HuH-7.5 (cell line): ENCODE results near the gene NLRP9.

Source experiments
- DNase-seq: peaks from one replicate; pipeline ENCODE4 v3.0.0; 2011; ENCODE audit warnings: low spot score

Gene NLRP9

GRCh38 chr19:55673465-55673864 is 64.7 kb downstream of the NLRP9 start:
- DNase-seq: no peak

GRCh38 chr19:55672418-55672817 is 65.8 kb downstream of the NLRP9 start:
- no peak for DNase-seq

GRCh38 chr19:55671054-55671378 is 67.2 kb downstream of the NLRP9 start:
- DNase-seq: no peak

- no peak for DNase-seq
Observed at GRCh38 chr19:55670280-55671053, 67.7 kb downstream of the NLRP9 start.

- DNase-seq: no peak
Observed at GRCh38 chr19:55669418-55670279, 68.6 kb downstream of the NLRP9 start.

GRCh38 chr19:55668603-55669348 is 69.4 kb downstream of the NLRP9 start:
- no peak for DNase-seq

- no peak for DNase-seq
Observed at GRCh38 chr19:55667958-55668357, 70.2 kb downstream of the NLRP9 start.

GRCh38 chr19:55667511-55667910 is 70.7 kb downstream of the NLRP9 start:
- no peak for DNase-seq

- DNase-seq: no peak
Observed at GRCh38 chr19:55667006-55667381, 71.2 kb downstream of the NLRP9 start.

GRCh38 chr19:55666343-55667005 is 71.7 kb downstream of the NLRP9 start:
- no peak for DNase-seq

GRCh38 chr19:55663846-55664536 is 74.2 kb downstream of the NLRP9 start:
- no peak for DNase-seq

GRCh38 chr19:55661826-55662225 is 76.4 kb downstream of the NLRP9 start:
- DNase-seq: no peak

GRCh38 chr19:55660991-55661390 is 77.2 kb downstream of the NLRP9 start:
- no peak for DNase-seq

- DNase-seq: no peak
Observed at GRCh38 chr19:55660404-55660803, 77.8 kb downstream of the NLRP9 start.

- DNase-seq: no peak
Observed at GRCh38 chr19:55659822-55660221, 78.4 kb downstream of the NLRP9 start.

GRCh38 chr19:55658846-55659459 is 79.2 kb downstream of the NLRP9 start:
- DNase-seq: no peak
